Measurements from ENCODE around the gene LARP4B.
A peak's percentile ranks its signal among the peaks of the same experiment; 100 is the strongest.

LARP4B gene

GRCh38 chr10:931326-932318 is at the start of gene LARP4B:
TSS of gene LARP4B (minus strand) at chr10:931705. CDS start at chr10:885721, 45,984 bp downstream.
- DNase-seq = peak; percentile 94

- no peak for DNase-seq
Observed at GRCh38 chr10:980468-981093, 49.1 kb upstream of the LARP4B start.

- no peak for DNase-seq
Observed at GRCh38 chr10:978826-979421, 47.4 kb upstream of the LARP4B start.

GRCh38 chr10:976316-976715 is 44.8 kb upstream of the LARP4B start:
- DNase-seq = no peak

- DNase-seq = no peak
Observed at GRCh38 chr10:974785-975074, 43.2 kb upstream of the LARP4B start.

- DNase-seq = no peak
Observed at GRCh38 chr10:974038-974784, 42.7 kb upstream of the LARP4B start.

- DNase-seq = no peak
Observed at GRCh38 chr10:972763-973162, 41.3 kb upstream of the LARP4B start.

- DNase-seq = no peak
Observed at GRCh38 chr10:971613-972012, 40.1 kb upstream of the LARP4B start.

GRCh38 chr10:971150-971542 is 39.6 kb upstream of the LARP4B start:
- no peak for DNase-seq

- DNase-seq = no peak
Observed at GRCh38 chr10:970311-971149, 39.0 kb upstream of the LARP4B start.

GRCh38 chr10:969473-970150 is 38.1 kb upstream of the LARP4B start:
- no peak for DNase-seq

GRCh38 chr10:968546-969199 is 37.2 kb upstream of the LARP4B start:
- DNase-seq = no peak

GRCh38 chr10:966466-967235 is 35.1 kb upstream of the LARP4B start:
- no peak for DNase-seq

- no peak for DNase-seq
Observed at GRCh38 chr10:964988-965417, 33.5 kb upstream of the LARP4B start.

- no peak for DNase-seq
Observed at GRCh38 chr10:964321-964987, 32.9 kb upstream of the LARP4B start.

GRCh38 chr10:963655-964054 is 32.1 kb upstream of the LARP4B start:
- no peak for DNase-seq

GRCh38 chr10:963186-963585 is 31.7 kb upstream of the LARP4B start:
- DNase-seq = no peak

- DNase-seq = no peak
Observed at GRCh38 chr10:962342-962741, 30.8 kb upstream of the LARP4B start.

GRCh38 chr10:958856-959255 is 27.4 kb upstream of the LARP4B start:
- DNase-seq = no peak

- no peak for DNase-seq
Observed at GRCh38 chr10:958106-958505, 26.6 kb upstream of the LARP4B start.

Measured in NCI-H446 treated with DMSO at 0.1 percent for 48 hours (cell line).